Gastroesophageal sphincter (tissue), 3 donors: ENCODE measurements around the gene IFT80.

ENCODE experiments used
- CTCF ChIP-seq, 4 experiments: fragments of 200-600 bp in 2 of 4; fragments of 450-650 bp in 2 of 4; sonication (generic) in 1 of 4; IDR thresholded peaks; one replicate each; pipeline ENCODE4 v1.5.1; 2017 to 2019; ENCODE audit warnings: antibody characterized with exemption in 4 of 4, mild to moderate bottlenecking in 2 of 4, moderate library complexity in 2 of 4
- POLR2A ChIP-seq, 2 donors: fragments of 450-650 bp; IDR thresholded peaks; one replicate each; pipeline ENCODE4 v1.6.1; 2017; ENCODE audit warnings: antibody characterized with exemption in 2 of 2, mild to moderate bottlenecking in 2 of 2, moderate library complexity in 1 of 2
- POLR2AphosphoS5 ChIP-seq: sonication (generic); formaldehyde crosslinking; IDR thresholded peaks from one replicate; pipeline ENCODE4 v1.6.1; 2017; ENCODE audit warnings: antibody characterized with exemption

GRCh38 chr3:160381470-160381869 is 17.6 kb downstream of the IFT80 start:
- TF ChIP-seq CTCF (IDR thresholded peaks at IDR 0.05) (no peak), POLR2A (IDR thresholded peaks at IDR 0.05) (no peak), POLR2AphosphoS5 (no peak)
